ENCODE results near the gene SPATA22.
"Not testable (repeated sequence)": the region's sequence is repeated elsewhere in the genome, so short reads cannot be mapped to it uniquely, and the experiment has no call there.

The SPATA22 gene

GRCh38 chr17:3469529-3469928 lies 2.1 kb downstream of the SPATA22 start:
- no peak for DNase-seq

- not testable (repeated sequence) for DNase-seq
These were observed 5.3 kb downstream of the SPATA22 start for GRCh38 chr17:3466355-3466754.

GRCh38 chr17:3448059-3448665 lies 23.5 kb downstream of the SPATA22 start:
- no peak for DNase-seq

GRCh38 chr17:3447625-3448024 lies 24.0 kb downstream of the SPATA22 start:
- DNase-seq = no peak

GRCh38 chr17:3440451-3440850 lies 31.2 kb downstream of the SPATA22 start:
- DNase-seq = no peak

GRCh38 chr17:3438368-3438767 lies 33.3 kb downstream of the SPATA22 start:
- DNase-seq = no peak

- DNase-seq = no peak
These were observed 37.9 kb downstream of the SPATA22 start, which contains the start of gene OR1E2 for GRCh38 chr17:3433741-3434140. TSS of gene OR1E2 (minus strand) at chr17:3433841. CDS start at chr17:3433841, 0 bp downstream.

- DNase-seq = not testable (repeated sequence)
These were observed 38.4 kb downstream of the SPATA22 start for GRCh38 chr17:3433215-3433614.

GRCh38 chr17:3418222-3418621 lies 53.4 kb downstream of the SPATA22 start:
- DNase-seq = no peak

- DNase-seq = no peak
These were observed 56.0 kb downstream of the SPATA22 start for GRCh38 chr17:3415610-3416009.

- not testable (repeated sequence) for DNase-seq
These were observed 59.4 kb downstream of the SPATA22 start for GRCh38 chr17:3412216-3412615.

- DNase-seq = no peak
These were observed 60.5 kb downstream of the SPATA22 start, which contains the start of gene OR3A3 for GRCh38 chr17:3411070-3411469. TSS of gene OR3A3 (plus strand) at chr17:3411370.

- DNase-seq = not testable (repeated sequence)
These were observed 67.8 kb downstream of the SPATA22 start for GRCh38 chr17:3403856-3404255.

GRCh38 chr17:3401786-3402185 lies 69.8 kb downstream of the SPATA22 start:
- no peak for DNase-seq

GRCh38 chr17:3400055-3400454 lies 71.6 kb downstream of the SPATA22 start:
- no peak for DNase-seq

GRCh38 chr17:3398310-3398709 lies 73.3 kb downstream of the SPATA22 start, which contains the start of gene OR1E1:
TSS of gene OR1E1 (minus strand) at chr17:3398410. CDS start at chr17:3398410, 0 bp downstream.
- DNase-seq = no peak

GRCh38 chr17:3397801-3398200 lies 73.8 kb downstream of the SPATA22 start:
- not testable (repeated sequence) for DNase-seq

All from cortex of kidney (tissue), 1 donor.